ENCODE measurements around the gene TYRP1.

The TYRP1 gene

GRCh38 chr9:12697719-12698118, 4.5 kb downstream of the TYRP1 start:
- DNase-seq = no peak

GRCh38 chr9:12698266-12698665, 5.1 kb downstream of the TYRP1 start:
- DNase-seq = no peak

- DNase-seq = no peak
These were observed 5.8 kb downstream of the TYRP1 start for GRCh38 chr9:12698986-12699385.

GRCh38 chr9:12699529-12699928, 6.3 kb downstream of the TYRP1 start:
- no peak for DNase-seq

- DNase-seq = no peak
These were observed 7.9 kb downstream of the TYRP1 start for GRCh38 chr9:12701126-12701525.

GRCh38 chr9:12702160-12702758, 9.1 kb downstream of the TYRP1 start:
- peak; percentile 75 for DNase-seq

GRCh38 chr9:12703996-12704395, 10.8 kb downstream of the TYRP1 start:
- DNase-seq = no peak

GRCh38 chr9:12705738-12706391, 12.7 kb downstream of the TYRP1 start:
- DNase-seq = no peak

GRCh38 chr9:12708562-12709298, 15.5 kb downstream of the TYRP1 start:
- DNase-seq = no peak

GRCh38 chr9:12712532-12712931, 19.3 kb downstream of the TYRP1 start:
- DNase-seq = no peak

- no peak for DNase-seq
These were observed 22.1 kb downstream of the TYRP1 start for GRCh38 chr9:12715268-12715667.

GRCh38 chr9:12716823-12717600, 23.8 kb downstream of the TYRP1 start:
- peak; percentile 85 for DNase-seq

GRCh38 chr9:12717907-12718306, 24.7 kb downstream of the TYRP1 start:
- no peak for DNase-seq

- peak; percentile 87 for DNase-seq
These were observed 25.4 kb downstream of the TYRP1 start for GRCh38 chr9:12718482-12719026.

- peak; percentile 66 for DNase-seq
These were observed 26.2 kb downstream of the TYRP1 start for GRCh38 chr9:12719431-12719830.

GRCh38 chr9:12720551-12720950, 27.4 kb downstream of the TYRP1 start:
- no peak for DNase-seq

- no peak for DNase-seq
These were observed 28.9 kb downstream of the TYRP1 start for GRCh38 chr9:12722131-12722530.

GRCh38 chr9:12723409-12724028, 30.3 kb downstream of the TYRP1 start:
- peak; percentile 44 for DNase-seq

GRCh38 chr9:12726795-12727194, 33.6 kb downstream of the TYRP1 start:
- DNase-seq = no peak

GRCh38 chr9:12730198-12730597, 37.0 kb downstream of the TYRP1 start:
- DNase-seq = no peak

- no peak for DNase-seq
These were observed 37.7 kb downstream of the TYRP1 start for GRCh38 chr9:12730927-12731326.

GRCh38 chr9:12732971-12733370, 39.8 kb downstream of the TYRP1 start:
- DNase-seq = no peak

GRCh38 chr9:12735665-12736064, 42.5 kb downstream of the TYRP1 start:
- peak; percentile 17 for DNase-seq
